HG03378 (cell line): ENCODE measurements around the gene STYXL2.

Experiments
- ATAC-seq: cut with Tn5 transposase; IDR thresholded peaks from one replicate; pipeline ENCODE4 v1.9.1; 2021; ENCODE audit warnings: mild to moderate bottlenecking, moderate library complexity; ENCODE audit not compliant: unreplicated experiment

Gene STYXL2

DNA sequence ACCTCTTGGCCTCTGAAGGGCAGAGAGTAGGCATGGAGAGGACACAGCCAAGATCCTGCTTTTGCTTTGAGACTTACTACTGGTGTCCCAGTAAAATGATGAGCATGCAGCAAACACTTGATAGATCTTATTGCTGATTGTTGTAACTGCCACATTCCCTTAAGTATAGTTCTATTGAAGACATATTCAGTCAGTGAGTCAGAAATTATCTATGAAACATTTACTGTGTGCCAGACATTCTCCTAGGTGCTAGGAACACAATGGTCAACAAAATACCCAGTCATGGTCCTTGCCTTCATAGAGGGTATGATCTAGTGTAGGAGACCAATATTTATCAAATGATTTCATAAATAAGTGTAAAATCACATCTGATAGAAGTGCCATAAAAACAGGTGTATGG lies 13.6 kb downstream of the STYXL2 start:
- ATAC-seq = no peak

DNA sequence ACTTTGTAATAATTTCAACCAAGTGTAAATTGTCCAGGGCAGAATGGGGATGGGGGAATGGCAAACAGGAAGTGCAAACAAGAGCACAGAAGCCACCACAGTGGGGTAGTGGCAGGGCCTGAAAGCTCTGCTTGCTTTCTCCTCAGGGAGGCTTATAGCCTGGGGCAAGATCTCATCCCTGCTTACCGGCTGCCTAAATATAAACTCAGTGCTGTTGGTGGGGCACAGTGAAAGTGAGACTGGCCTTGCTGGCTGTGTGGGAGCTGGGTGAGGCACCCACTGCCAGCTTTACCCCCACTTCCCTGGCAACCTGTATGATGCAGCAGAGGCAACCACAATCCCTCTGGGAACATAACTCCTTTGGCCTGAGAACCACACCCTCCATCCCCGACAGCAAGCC lies 15.2 kb downstream of the STYXL2 start:
- ATAC-seq = no peak

DNA sequence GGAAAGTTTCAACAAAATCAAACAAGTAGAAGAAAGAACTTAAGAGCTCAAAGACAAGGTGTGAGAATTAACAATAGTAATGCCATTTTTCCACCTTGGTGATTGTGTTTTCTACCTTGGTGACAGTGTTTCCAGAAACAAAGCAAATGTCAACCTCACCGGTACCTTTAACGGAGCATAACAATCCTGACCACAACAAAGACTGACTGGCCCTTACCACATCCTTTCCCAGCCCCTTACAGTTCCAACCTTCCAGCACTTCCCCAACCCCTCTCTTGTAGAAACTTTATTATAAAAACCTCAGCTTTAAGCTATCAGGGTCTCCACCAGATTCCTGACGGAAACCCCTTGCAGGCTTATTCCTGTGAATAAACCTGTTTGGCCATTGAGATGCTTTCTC lies 16.7 kb downstream of the STYXL2 start:
- peak; percentile 55 for ATAC-seq

DNA sequence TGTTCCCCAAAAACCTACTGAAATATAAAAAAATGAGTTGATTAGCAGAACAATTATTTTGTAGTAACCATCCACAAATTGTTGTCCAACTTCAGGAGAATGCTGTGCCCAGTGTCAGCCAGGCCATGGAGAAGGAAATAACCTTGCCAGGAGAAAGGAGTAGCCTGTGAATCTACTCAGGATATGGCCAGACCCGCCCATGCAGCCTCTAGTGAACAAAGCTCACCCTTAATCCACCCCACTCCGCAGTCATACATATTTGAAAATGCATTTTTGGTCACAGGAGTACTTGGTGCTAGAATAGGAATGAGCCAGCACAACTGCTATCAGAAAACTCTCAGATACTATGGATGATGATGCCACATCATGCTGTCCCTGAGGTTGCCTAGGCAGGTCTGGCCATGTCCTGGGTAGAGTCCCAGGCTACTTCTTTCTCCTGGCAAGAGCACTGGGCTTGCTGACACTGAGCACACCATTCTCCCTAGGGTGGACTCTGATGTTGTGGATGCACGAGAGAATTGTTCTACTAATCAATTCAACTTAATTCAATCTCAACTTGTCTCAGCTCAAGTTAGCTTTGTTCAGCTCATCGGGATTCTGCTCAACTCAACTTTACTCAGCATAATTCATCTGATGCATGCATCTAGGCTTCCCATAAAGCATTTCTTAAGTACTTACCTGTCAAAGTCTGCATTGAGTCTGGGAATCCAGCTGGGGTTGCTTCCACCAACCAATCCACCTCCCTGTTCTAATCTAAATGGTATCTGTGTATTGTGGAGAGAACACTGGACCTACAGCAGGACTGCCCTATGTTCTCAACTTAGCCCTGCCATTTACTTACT lies 18.2 kb downstream of the STYXL2 start:
- no peak for ATAC-seq

DNA sequence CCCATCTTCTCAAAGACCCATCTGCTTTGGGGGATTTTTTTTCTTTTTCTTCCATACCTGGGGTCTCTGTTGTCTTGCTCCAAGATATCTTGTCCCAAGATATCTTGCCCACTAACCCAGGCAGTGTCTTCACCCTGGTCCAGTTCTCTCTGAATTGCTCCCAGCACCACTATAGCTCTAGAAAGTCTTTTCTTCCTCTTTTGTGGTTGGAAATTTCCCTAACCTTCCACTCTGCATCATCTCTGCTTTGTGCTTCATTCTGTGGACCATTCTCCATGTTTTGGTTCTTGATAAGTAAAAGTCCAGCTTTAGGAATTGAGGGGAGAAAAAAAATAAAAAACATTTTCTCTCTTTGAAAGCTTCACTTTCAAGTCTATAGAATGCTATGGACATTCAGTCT lies 20.9 kb downstream of the STYXL2 start:
- ATAC-seq = no peak

DNA sequence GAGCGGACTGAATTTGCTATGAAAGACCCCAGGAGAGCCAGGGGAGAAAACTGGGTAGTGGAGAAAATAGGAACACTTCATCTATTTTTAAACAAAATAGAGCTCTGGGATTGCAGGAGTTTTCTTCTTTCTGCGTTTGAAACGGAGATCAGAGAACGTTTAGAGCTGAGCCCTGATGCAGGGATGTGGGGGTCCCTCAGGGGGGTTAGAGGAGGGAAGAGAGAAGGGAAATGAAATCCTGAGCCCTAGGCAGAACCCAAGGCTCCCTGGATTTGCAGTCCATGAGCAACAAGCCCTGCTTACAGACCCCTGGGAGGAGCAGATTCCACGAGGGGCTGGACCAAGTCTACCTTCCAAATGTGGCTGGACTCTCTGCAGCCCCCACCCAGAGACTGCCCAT lies 21.8 kb downstream of the STYXL2 start:
- no peak for ATAC-seq

DNA sequence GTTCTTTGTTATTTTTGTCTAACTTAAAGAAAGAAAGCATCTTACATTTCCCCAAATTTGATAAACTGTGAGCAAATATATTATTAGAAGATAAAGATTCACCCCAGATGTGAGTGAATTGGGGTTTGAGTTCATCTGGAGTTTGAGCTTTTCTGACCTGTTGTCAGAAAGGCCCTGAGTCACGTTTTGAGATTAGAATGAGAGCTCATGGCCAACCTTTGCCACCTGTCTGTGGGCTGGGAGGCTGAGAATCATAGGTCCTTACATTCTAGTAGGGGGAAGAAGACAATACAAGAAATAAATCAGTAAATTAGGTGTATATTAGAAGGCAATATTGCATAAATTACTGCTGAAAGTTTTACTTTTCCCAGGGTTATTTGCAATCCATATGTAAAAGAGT lies 22.3 kb downstream of the STYXL2 start:
- no peak for ATAC-seq

DNA sequence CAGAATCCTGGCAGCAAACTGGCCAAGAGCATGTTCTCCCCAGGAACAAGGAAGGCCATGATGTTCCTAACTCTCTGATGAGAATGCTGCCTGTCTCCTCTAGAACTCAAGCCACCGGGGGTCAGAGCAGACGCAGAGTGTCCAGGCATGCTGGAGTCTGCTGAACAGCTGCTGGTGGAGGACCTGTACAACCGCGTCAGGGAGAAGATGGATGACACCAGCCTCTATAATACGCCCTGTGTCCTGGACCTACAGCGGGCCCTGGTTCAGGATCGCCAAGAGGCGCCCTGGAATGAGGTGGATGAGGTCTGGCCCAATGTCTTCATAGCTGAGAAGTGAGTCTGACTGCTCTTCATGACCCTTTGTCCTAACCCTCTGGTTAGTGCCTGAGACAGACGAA lies 23.4 kb downstream of the STYXL2 start:
- ATAC-seq = no peak

DNA sequence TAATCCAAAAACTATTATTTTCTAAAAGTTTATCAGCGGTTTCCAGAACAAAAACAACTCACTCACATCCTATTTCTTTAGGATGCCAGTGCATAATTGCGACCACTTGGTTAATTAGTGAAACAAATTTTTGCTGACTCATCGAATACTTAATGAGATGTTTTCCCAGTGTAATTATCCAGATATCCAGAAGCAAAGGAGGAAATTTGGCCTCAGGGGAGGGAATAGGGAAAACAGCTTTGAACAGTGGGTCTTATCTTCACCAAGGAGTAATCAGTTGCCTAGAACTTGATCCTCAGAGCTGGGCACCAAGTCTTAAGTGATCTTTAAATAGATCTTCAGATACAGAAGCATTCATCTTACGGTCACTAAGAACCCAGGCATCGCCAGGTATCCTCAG lies 24.3 kb downstream of the STYXL2 start:
- no peak for ATAC-seq

DNA sequence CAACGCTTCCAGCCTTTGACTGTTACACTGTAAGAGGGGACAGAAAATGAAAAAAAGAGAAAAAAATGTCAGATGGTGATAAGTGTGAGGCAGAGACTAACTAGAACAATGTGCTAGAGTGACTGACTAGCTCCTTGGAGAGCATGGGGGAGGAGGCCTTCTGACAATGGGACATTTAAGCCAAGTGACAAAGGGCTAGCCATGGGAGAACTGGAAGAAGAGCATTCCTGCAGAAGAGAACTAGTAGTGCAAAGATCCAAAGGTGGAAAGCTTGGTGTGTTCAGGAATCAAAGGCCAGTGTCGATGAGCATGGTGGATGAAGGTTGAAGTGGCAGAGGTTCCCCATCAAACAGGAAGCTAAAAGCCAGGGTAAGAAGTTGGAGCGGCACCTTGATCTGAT lies 25.8 kb downstream of the STYXL2 start:
- no peak for ATAC-seq

DNA sequence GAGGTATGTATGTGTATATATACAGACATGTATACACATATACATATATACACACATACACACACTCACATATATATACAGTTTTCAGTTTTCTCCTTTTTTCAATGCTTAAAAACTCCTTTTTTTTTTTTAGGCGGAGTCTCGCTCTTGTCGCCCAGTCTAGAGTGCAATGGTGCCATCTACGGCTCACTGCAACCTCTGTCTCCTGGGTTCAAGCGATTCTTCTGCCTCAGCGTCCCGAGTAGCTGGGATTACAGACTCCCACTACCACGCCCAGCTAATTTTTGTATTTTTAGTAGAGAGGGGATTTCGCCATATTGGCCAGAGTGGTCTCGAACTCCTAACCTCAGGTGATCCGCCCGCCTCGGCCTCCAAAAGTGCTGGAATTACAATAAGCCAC lies 27.0 kb downstream of the STYXL2 start:
- ATAC-seq = no peak

DNA sequence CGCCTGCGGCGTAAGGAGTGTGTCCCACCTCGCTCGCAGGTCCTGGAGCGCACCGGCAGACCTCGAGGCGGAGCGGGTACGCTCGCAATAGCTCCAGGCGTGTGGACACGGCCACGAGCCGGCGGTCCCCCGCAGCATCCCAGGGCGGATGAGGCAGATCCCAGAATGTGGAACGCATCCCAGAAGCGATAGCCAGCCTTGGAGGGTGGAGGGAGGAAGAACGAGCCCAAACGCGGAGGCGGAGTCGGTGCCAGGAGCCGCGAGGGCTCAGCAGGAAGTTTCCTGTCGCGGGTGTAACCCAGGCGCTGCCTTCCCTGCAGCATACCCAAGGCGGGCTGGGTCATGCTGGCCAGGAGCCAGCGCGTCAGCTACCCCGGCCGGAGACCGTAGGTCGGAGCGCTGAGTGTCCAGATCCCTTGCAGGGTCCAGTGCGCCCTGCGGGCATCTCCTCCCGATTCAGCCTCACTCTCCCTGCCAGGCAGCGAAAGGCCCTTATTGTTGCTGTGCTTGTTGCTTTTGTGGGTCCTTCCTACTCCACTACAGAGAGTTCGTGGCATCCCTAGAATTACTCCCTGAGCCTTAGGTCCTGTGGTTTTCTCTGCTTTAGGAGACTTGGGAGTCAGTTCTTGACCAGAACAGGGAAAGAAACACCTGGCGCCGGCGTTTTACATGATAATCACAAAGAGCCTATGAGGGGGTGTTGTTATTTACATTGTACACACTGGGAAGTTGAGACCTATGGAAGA lies 27.7 kb downstream of the STYXL2 start:
- ATAC-seq = no peak

DNA sequence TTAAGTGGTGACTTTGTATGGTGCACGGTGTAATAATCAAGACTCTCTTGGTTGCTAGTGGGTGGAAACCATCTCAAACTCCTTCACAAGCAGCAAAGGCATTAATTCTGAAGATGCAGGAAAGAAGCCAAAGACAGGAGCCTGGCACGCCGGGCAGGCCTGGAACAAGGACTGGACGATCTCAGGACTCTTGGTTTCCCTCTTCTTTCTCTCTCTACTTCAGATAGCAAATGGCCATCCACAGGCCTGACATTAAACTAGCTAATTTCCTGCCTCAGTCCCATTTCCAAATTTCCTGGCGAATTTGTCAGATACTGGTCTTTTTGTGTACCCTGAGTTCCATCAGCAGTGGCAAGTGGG lies 28.2 kb downstream of the STYXL2 start:
- ATAC-seq = no peak

DNA sequence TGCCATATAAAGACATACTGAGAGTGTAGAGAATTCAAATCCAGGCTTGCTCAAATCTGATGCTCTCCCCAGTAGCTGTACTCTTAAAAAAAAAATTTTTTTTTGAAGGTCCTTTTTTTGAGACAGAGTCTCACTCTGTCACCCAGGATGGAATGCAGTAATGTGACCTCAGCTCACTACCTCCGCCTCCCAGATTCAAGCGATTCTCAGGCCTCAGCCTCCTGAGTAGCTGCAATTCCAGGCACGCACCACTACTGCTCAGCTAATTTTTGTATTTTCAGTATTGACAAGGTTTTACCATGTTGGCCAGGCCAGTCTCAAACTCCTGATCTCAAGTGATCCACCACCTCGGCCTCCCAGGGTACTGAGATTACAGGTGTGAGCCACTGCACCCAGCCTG lies 28.7 kb downstream of the STYXL2 start:
- no peak for ATAC-seq

DNA sequence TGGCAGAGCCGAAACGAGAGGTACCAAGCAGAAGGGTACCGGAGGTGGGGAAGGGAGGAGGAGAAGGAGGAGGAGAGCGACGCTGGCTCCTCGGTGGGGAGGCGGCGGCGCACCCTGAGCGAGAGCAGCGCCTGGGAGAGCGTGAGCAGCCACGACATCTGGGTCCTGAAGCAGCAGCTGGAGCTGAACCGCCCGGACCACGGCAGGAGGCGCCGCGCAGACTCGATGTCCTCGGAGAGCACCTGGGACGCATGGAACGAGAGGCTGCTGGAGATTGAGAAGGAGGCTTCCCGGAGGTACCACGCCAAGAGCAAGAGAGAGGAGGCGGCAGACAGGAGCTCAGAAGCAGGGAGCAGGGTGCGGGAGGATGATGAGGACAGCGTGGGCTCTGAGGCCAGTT lies 32.4 kb downstream of the STYXL2 start:
- no peak for ATAC-seq

DNA sequence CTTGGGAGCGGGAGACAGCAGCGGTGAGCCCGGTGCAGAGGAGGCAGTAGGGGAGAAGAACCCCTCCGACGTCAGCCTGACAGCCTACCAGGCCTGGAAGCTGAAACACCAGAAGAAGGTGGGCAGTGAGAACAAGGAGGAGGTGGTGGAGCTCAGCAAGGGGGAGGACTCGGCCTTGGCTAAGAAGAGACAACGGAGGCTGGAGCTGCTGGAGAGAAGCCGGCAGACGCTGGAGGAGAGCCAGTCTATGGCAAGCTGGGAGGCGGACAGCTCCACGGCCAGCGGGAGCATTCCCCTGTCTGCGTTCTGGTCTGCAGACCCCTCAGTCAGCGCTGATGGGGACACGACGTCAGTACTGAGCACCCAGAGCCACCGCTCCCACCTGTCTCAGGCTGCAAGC lies 32.9 kb downstream of the STYXL2 start:
- no peak for ATAC-seq

DNA sequence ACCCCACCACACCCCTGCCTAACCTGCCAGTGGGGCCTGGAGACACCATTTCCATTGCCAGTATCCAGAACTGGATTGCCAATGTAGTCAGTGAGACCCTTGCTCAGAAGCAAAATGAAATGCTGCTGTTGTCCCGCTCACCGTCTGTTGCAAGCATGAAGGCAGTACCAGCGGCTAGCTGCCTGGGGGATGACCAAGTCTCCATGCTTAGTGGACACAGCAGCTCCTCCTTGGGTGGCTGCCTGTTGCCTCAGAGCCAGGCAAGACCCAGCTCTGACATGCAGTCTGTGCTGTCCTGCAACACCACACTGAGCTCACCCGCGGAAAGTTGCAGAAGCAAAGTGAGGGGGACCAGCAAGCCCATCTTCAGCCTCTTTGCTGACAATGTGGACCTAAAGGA lies 33.4 kb downstream of the STYXL2 start:
- no peak for ATAC-seq

DNA sequence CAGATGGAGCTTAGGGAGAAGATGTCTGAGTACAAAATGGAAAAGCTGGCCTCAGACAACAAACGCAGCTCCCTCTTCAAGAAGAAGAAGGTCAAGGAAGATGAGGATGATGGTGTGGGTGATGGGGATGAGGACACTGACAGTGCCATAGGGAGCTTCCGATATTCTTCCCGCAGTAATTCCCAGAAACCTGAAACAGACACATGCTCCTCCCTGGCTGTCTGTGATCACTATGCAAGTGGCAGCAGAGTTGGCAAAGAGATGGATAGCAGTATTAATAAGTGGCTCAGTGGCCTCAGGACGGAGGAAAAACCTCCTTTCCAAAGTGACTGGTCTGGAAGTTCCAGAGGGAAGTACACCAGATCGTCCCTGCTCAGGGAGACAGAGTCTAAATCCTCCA lies 33.8 kb downstream of the STYXL2 start:
- no peak for ATAC-seq

DNA sequence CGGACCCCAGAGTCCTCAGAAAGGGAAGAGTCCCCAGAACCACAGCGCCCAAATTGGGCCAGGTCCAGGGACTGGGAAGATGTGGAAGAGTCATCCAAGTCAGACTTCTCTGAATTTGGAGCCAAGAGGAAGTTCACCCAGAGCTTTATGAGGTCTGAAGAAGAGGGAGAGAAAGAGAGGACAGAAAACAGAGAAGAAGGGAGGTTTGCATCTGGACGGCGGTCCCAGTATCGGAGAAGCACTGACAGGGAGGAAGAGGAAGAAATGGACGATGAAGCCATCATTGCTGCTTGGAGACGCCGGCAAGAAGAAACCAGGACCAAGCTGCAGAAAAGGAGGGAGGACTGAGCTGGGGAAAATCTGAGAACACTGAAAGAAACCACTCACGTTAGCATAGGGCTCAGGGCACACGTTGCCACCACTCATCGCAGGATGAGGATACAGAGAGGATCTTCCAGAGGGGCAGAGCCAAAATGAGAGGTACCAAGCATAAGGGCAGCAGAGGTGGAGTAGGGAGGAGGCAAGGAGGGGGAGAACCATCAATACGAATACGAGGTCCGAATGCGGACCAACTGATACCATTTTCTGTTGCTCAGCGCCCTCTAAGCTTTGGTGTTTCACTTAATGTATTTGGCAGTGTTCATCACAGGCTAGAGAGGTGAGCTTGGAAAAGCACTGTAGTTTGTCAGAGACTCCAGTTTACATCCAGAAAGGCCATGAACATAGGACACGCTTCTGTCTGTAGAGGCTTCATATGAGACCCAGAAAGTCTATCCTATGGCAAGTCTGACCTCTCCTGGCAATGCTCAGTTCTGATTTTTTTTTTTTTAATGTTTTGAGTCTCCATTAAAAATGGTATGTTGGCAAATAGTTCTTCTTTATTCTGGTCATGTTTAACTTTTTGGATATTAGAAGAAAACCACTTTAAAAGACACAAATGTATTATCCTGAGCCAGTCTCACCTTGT lies 34.7 kb downstream of the STYXL2 start:
- ATAC-seq = no peak

DNA sequence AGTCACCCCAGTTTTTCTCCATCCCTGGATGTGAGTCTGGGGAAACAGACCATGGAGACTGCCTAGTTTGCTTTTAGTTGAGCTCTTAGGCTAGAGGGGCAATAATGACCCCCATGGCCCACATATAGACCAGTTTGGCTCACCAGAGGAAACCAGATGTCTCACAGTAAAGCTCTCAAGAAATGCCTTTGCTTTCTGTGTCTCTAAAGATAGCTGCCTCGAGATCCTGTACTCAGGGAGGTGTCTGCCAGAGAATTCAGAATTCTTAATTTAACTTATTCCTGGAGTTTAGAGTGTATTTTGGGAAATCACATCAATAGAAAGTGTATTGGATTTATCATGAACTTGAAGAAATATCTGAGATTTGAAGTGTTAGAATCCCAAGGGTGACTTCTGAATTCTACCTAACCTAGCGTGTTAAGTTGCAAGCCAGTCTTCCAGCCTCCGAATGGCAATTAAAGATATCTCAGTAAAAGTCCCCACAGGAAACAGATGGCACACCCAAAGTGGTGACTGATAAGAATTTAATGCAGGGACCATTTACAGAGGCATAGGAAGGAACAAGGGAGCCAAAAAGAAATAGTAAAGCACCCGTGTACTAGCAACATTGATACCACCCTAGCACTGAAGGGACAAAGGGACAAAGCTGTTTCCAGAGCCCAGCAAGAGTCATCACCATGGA lies 37.1 kb downstream of the STYXL2 start:
- ATAC-seq = no peak
